CD14-positive monocyte (primary cell): ENCODE data around the gene MAST4. TPM values are rescaled to one million over a fixed set of nuclear protein-coding genes. Genes with fewer than 3 reads are reported as not detected.

ENCODE experiments used
- DNase-seq, 3 donors: peaks; one replicate each; pipeline ENCODE4 v3.0.0-alpha.2; 2011 to 2022
- H2AFZ ChIP-seq: 2 replicates; pipeline ENCODE4 v1.6.0; 2012; ENCODE audit warnings: mild to moderate bottlenecking, low read depth, low read length, inconsistent platforms; ENCODE audit not compliant: insufficient read depth, poor library complexity, severe bottlenecking
- H3K27ac ChIP-seq, 2 donors: 1 replicate in 1 of 2; 2 replicates in 1 of 2; pipeline ENCODE4 v1.5.1; 2012 to 2013; ENCODE audit warnings: low read length in 2 of 2, control low read depth in 1 of 2, inconsistent platforms in 1 of 2, low read depth in 1 of 2, mild to moderate bottlenecking in 1 of 2
- H3K27me3 ChIP-seq, 2 donors: one replicate each; pipeline versions ENCODE4 v1.6.0 to v1.6.1; 2011 to 2013; ENCODE audit warnings: low read length in 2 of 2; ENCODE audit not compliant: control insufficient read depth in 2 of 2, insufficient read depth in 2 of 2
- H3K36me3 ChIP-seq, 2 donors: replicated peaks in 1 of 2; 1 replicate in 1 of 2; 2 replicates in 1 of 2; pipeline versions ENCODE4 v1.5.1 to v1.6.1; 2012 to 2013; ENCODE audit warnings: low read length in 2 of 2, control low read depth in 1 of 2, inconsistent platforms in 1 of 2, mild to moderate bottlenecking in 1 of 2; ENCODE audit not compliant: insufficient read depth in 2 of 2, control insufficient read depth in 1 of 2
- H3K4me1 ChIP-seq, 2 donors: 1 replicate in 1 of 2; 2 replicates in 1 of 2; pipeline versions ENCODE4 v1.5.1 to v1.6.1; 2012 to 2013; ENCODE audit warnings: low read length in 2 of 2, control low read depth in 1 of 2, inconsistent platforms in 1 of 2, mild to moderate bottlenecking in 1 of 2, moderate library complexity in 1 of 2; ENCODE audit not compliant: insufficient read depth in 2 of 2, control insufficient read depth in 1 of 2
- H3K4me2 ChIP-seq: replicated peaks from 2 replicates; pipeline ENCODE3; 2012; ENCODE audit warnings: low read length, moderate library complexity, mild to moderate bottlenecking; ENCODE audit not compliant: poor library complexity, severe bottlenecking; ENCODE audit errors: extremely low read depth
- H3K4me3 ChIP-seq, 3 experiments: fragments of 200-600 bp in 1 of 3; sonication (generic) in 1 of 3; replicated peaks in 1 of 3; 1 replicate in 2 of 3; 2 replicates in 1 of 3; pipeline ENCODE4 v1.5.1; 2011 to 2013; ENCODE audit warnings: low read length in 3 of 3, mild to moderate bottlenecking in 3 of 3, control low read depth in 2 of 3, low read depth in 2 of 3, inconsistent platforms in 1 of 3, moderate library complexity in 1 of 3
- H3K79me2 ChIP-seq: 2 replicates; pipeline ENCODE4 v1.6.0; 2012; ENCODE audit warnings: mild to moderate bottlenecking, control low read depth, inconsistent platforms, low read length, moderate library complexity; ENCODE audit not compliant: insufficient read depth
- H3K9ac ChIP-seq: 2 replicates; pipeline ENCODE4 v1.6.0; 2017; ENCODE audit warnings: low read length, mild to moderate bottlenecking; ENCODE audit not compliant: insufficient read depth, poor library complexity, severe bottlenecking
- H3K9me3 ChIP-seq, 2 donors: replicated peaks in 1 of 2; 1 replicate in 1 of 2; 2 replicates in 1 of 2; pipeline versions ENCODE4 v1.5.1 to v1.6.1; 2012 to 2013; ENCODE audit warnings: low read length in 2 of 2, control low read depth in 1 of 2; ENCODE audit not compliant: control insufficient read depth in 1 of 2, insufficient read depth in 1 of 2
- H4K20me1 ChIP-seq: 2 replicates; pipeline ENCODE4 v1.6.0; 2012; ENCODE audit warnings: mild to moderate bottlenecking, low read length, control low read depth, moderate library complexity; ENCODE audit not compliant: insufficient read depth
- H3K27ac Mint-ChIP-seq, 7 donors: one replicate each; pipeline ENCODE4 v1.8.0; 2020; ENCODE audit warnings: mild to moderate bottlenecking in 7 of 7, mixed read lengths in 7 of 7, moderate library complexity in 6 of 7, inconsistent platforms in 2 of 7
- H3K27me3 Mint-ChIP-seq, 3 donors: one replicate each; pipeline ENCODE4 v1.8.0; 2021 to 2022; ENCODE audit warnings: low read depth in 3 of 3, mild to moderate bottlenecking in 3 of 3, mixed read lengths in 3 of 3, moderate library complexity in 3 of 3, inconsistent platforms in 1 of 3
- H3K36me3 Mint-ChIP-seq, 2 donors: one replicate each; pipeline ENCODE4 v1.8.0; 2020; ENCODE audit warnings: mixed read lengths in 2 of 2, inconsistent platforms in 1 of 2, mild to moderate bottlenecking in 1 of 2
- H3K4me1 Mint-ChIP-seq: one replicate; pipeline ENCODE4 v1.8.0; 2020; ENCODE audit warnings: mild to moderate bottlenecking, mixed read lengths
- H3K4me3 Mint-ChIP-seq, 2 donors: one replicate each; pipeline ENCODE4 v1.8.0; 2020; ENCODE audit warnings: mild to moderate bottlenecking in 2 of 2, mixed read lengths in 2 of 2, moderate library complexity in 1 of 2
- H3K9me3 Mint-ChIP-seq, 7 donors: one replicate each; pipeline ENCODE4 v1.8.0; 2020 to 2022; ENCODE audit warnings: mixed read lengths in 7 of 7, mild to moderate bottlenecking in 6 of 7, moderate library complexity in 6 of 7, inconsistent platforms in 2 of 7
- CTCF ChIP-seq: fragments of 200-600 bp; IDR thresholded peaks from one replicate; pipeline ENCODE4 v1.8.0; 2022; ENCODE audit warnings: antibody characterized with exemption, mild to moderate bottlenecking
- WGBS: methylation state at CpG from one replicate; pipeline ENCODE4 v1.1.5; 2013; ENCODE audit warnings: missing lambda C conversion rate; ENCODE audit not compliant: insufficient coverage; 5-methylcytosine and 5-hydroxymethylcytosine counted together
- intact Hi-C, 2 donors: fragments of 100-400 bp; cut with micrococcal nuclease; formaldehyde crosslinking; loops; one replicate each; pipeline versions ENCODE4 v1.15.0 to v1.15.1; 2023
- polyA plus RNA-seq, 3 donors: library from polyadenylated mRNA; depleted of rRNA in 1 of 3; unstranded in 2 of 3; stranded (reverse) in 1 of 3; fragments of 300-500 nt in 2 of 3; fragments of >200 nt in 1 of 3; fragmentation: Illumina TruSeq in 2 of 3; gene quantifications; 1 replicate in 2 of 3; 2 replicates in 1 of 3; pipeline ENCODE4 v1.2.3, GENCODE V29; 2012 to 2021

Gene MAST4
- polyA plus RNA-seq, 3 donors, result 0.03 to 0.24 TPM; not detected in 1

GRCh38 chr5:66741394-66741793 lies 145.2 kb downstream of the MAST4 start:
- 100% methylated on average over 2 of the region's 2 CpGs for WGBS
- Histone ChIP-seq H3K9ac (no peak overlapping the region), H3K4me2 (no peak overlapping the region), H3K4me1 (peaks cover 33 to 40% of the 10 kb centered on the region in 2 donors), H3K4me3 (no peak overlapping the region), H3K27ac (no peak overlapping the region), H4K20me1 (no peaks in the 10 kb centered on the region), H3K9me3 (no peaks in the 10 kb centered on the region), H2AFZ (no peak overlapping the region), H3K36me3 (no peaks in the 10 kb centered on the region), H3K27me3 (no peaks in the 10 kb centered on the region), H3K79me2 (no peaks in the 10 kb centered on the region)
- Mint-ChIP-seq H3K27ac (peak overlapping the region in 1 of 7 donors; percentile 15), H3K27me3 (peaks cover 3 to 5% (median 4%) of the 10 kb centered on the region in 3 donors), H3K9me3 (peaks cover 0 to 8% (median 3%) of the 10 kb centered on the region in 7 donors), H3K4me1 (peaks cover 60% of the 10 kb centered on the region), H3K4me3 (no peak overlapping the region), H3K36me3 (peaks cover 0 to 3% of the 10 kb centered on the region in 2 donors)
- DNase-seq, result no peak
- intact Hi-C loops, result no loop called here
- no peak for TF ChIP-seq CTCF

- no peak overlapping the region for H3K4me3 Mint-ChIP-seq
- H2AFZ ChIP-seq, result no peak overlapping the region
- H3K9ac ChIP-seq, result no peak overlapping the region
- no peaks in the 10 kb centered on the region for H3K79me2 ChIP-seq
- WGBS, result 93% methylated on average over 13 of the region's 15 CpGs
- peaks cover 68% of the 10 kb centered on the region for H3K4me1 Mint-ChIP-seq
- H3K27me3 Mint-ChIP-seq, result peaks cover 3 to 4% (median 3%) of the 10 kb centered on the region in 3 donors
- intact Hi-C loops, result no loop called here
- H3K9me3 Mint-ChIP-seq, result peaks cover 0 to 8% (median 3%) of the 10 kb centered on the region in 7 donors
- H3K27ac Mint-ChIP-seq, result no peak overlapping the region
- H3K4me1 ChIP-seq, result peaks cover 35 to 48% of the 10 kb centered on the region in 2 donors
- no peaks in the 10 kb centered on the region for H3K9me3 ChIP-seq
- peaks cover 0 to 3% of the 10 kb centered on the region in 2 donors for H3K36me3 Mint-ChIP-seq
- H4K20me1 ChIP-seq, result no peaks in the 10 kb centered on the region
- no peak overlapping the region for H3K4me3 ChIP-seq
- H3K27me3 ChIP-seq, result no peaks in the 10 kb centered on the region
- no peak overlapping the region for H3K4me2 ChIP-seq
- no peak for DNase-seq
- H3K27ac ChIP-seq, result no peak overlapping the region
- peak; percentile 13 for TF ChIP-seq CTCF
- no peaks in the 10 kb centered on the region for H3K36me3 ChIP-seq
Measured at GRCh38 chr5:66742083-66742895, 146.1 kb downstream of the MAST4 start.
